BJ (cell line): Measurements from ENCODE around the gene FKBP15. TPM values are rescaled to one million over a fixed set of nuclear protein-coding genes. Genes with fewer than 3 reads are reported as not detected.

Experiments used
- CTCF ChIA-PET: fragments of 350-600 bp; formaldehyde crosslinking; extraction: SDS; loops from one replicate; lab custom pipeline; 2021; ENCODE audit warnings: antibody characterized with exemption, inconsistent platforms; lab: Yijun Ruan, JAX
- POLR2A ChIA-PET: fragments of 300-600 bp; sonication (Branson Sonifier 250); formaldehyde crosslinking; extraction: SDS; loops from one replicate; lab custom pipeline; 2021; ENCODE audit warnings: antibody characterized with exemption; lab: Charles Lee
- DNase-seq: peaks from one replicate; pipeline ENCODE4 v3.0.0-alpha.2; 2011; ENCODE audit warnings: low read depth
- H3K27me3 ChIP-seq: 2 replicates; pipeline ENCODE4 v1.6.0; 2011; ENCODE audit warnings: low read length; ENCODE audit not compliant: control insufficient read depth, insufficient read depth
- H3K36me3 ChIP-seq: 2 replicates; pipeline ENCODE4 v1.5.1; 2011; ENCODE audit warnings: low read length; ENCODE audit not compliant: control insufficient read depth, insufficient read depth
- H3K4me3 ChIP-seq: 2 replicates; pipeline ENCODE4 v1.5.1; 2011; ENCODE audit warnings: low read depth, mild to moderate bottlenecking, control low read depth, low read length
- polyA plus RNA-seq: library from polyadenylated mRNA; depleted of rRNA; stranded (reverse); fragments of >200 nt; gene quantifications from 2 replicates; pipeline ENCODE4 v1.2.3, GENCODE V29; 2011
- TF ChIP-seq, protein P1 (sequence below): IDR thresholded peaks from 2 replicates; pipeline ENCODE4 v1.5.1; 2011; ENCODE audit warnings: low read depth, mild to moderate bottlenecking, control low read depth, inconsistent platforms, low read length, moderate library complexity; ENCODE audit not compliant: insufficient read depth

The FKBP15 gene
- polyA plus RNA-seq, 1 experiment: 45.0 TPM

- ChIA-PET POLR2A (no interaction called here), CTCF (no interaction called here)
- TF ChIP-seq, protein P1, sequence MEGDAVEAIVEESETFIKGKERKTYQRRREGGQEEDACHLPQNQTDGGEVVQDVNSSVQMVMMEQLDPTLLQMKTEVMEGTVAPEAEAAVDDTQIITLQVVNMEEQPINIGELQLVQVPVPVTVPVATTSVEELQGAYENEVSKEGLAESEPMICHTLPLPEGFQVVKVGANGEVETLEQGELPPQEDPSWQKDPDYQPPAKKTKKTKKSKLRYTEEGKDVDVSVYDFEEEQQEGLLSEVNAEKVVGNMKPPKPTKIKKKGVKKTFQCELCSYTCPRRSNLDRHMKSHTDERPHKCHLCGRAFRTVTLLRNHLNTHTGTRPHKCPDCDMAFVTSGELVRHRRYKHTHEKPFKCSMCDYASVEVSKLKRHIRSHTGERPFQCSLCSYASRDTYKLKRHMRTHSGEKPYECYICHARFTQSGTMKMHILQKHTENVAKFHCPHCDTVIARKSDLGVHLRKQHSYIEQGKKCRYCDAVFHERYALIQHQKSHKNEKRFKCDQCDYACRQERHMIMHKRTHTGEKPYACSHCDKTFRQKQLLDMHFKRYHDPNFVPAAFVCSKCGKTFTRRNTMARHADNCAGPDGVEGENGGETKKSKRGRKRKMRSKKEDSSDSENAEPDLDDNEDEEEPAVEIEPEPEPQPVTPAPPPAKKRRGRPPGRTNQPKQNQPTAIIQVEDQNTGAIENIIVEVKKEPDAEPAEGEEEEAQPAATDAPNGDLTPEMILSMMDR: no peak
- DNase-seq: no peak
- Histone ChIP-seq H3K36me3 (no peaks in the 10 kb centered on the region), H3K27me3 (peaks cover 3% of the 10 kb centered on the region; the same call in 1 of the 2 replicates), H3K4me3 (no peak overlapping the region)
Observed at GRCh38 chr9:113139953-113140352, 81.1 kb downstream of the FKBP15 start.

GRCh38 chr9:113139225-113139829, 81.8 kb downstream of the FKBP15 start:
- DNase-seq: no peak
- H3K4me3 ChIP-seq: no peak overlapping the region
- H3K27me3 ChIP-seq: 0 out of 2 replicates have a peak, but pooled peaks cover 2% of the 10 kb centered on the region
- TF ChIP-seq, protein P1: no peak
- ChIA-PET CTCF (no interaction called here), POLR2A (no interaction called here)
- H3K36me3 ChIP-seq: no peaks in the 10 kb centered on the region

DNA sequence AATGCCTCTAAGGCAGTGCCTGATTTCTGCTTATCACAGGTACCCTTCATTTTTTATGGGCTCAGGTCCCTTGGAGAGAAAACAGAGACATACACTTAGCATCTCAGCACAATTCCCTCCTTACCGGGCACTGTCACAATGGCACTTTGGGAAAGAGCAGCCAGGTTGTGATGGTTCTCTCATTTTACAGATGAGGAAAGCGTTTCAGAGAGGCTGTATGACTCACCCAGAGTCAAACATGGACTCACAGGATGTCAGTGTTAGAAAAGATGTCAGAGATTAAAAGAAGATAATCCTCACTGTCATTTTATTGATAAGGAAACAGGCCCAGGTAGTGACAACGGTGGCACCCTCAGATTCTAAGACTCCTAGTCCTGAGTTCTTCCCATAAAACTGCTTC, 82.3 kb downstream of the FKBP15 start:
- Histone ChIP-seq H3K36me3 (no peaks in the 10 kb centered on the region), H3K27me3 (0 out of 2 replicates have a peak, but pooled peaks cover 2% of the 10 kb centered on the region), H3K4me3 (no peak overlapping the region)
- POLR2A ChIA-PET: no interaction called here
- TF ChIP-seq, protein P1: no peak
- CTCF ChIA-PET: no interaction called here
- no peak for DNase-seq

DNA sequence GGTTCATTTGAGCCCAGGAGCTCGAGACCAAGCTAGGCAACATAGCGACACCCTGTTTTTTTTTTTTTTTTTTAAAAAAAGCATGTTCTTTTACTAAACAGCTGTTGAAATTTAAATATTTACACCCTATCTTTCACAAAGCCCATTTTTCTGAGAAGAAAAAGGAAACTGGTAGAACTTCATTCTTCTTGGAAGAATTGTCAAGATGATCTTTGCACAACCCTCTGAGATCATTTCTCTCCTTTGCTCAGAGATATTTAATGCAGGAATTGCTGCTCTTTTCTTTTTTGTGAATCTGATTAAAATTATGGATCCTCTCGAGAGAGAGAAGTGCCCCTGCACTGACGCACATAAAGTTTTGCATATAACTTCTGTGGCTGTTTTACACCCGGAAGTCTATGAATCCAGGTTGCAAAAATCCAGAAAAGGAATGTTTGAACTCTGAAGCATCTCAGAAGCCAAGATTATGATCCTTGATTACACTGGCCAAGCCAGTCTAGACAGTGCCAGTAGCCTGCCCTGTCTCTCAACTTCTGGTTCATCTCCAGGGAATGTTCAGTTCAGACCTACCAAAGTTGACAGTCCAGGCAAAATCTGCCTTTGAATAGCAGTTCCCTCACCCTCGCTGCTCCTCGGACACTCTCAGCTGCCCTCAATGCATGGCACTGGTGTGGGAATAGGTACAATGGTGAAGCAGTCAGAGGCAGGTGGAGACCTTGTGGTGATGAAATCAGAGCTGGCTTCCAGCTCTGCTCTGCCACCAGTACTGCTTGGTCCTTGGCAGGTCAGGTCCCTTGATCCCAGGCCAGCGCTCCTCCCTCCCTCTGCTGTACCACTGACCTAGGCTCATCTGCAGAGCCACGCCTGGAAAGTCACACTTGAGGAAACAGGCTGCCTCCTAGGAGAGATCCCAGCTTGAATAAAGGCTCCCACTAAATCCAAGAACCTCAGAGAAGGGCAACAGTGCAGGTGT, 83.6 kb downstream of the FKBP15 start:
- no peak overlapping the region for H3K4me3 ChIP-seq
- TF ChIP-seq, protein P1: no peak
- no peak for DNase-seq
- CTCF ChIA-PET: interaction anchor here (0.8 kb wide), 1 partner anchor 38 kb away, joined by 3 read pairs; no protein-coding TSS in a partner anchor
- POLR2A ChIA-PET: no interaction called here
- 0 out of 2 replicates have a peak, but pooled peaks cover 2% of the 10 kb centered on the region for H3K27me3 ChIP-seq
- H3K36me3 ChIP-seq: no peaks in the 10 kb centered on the region

DNA sequence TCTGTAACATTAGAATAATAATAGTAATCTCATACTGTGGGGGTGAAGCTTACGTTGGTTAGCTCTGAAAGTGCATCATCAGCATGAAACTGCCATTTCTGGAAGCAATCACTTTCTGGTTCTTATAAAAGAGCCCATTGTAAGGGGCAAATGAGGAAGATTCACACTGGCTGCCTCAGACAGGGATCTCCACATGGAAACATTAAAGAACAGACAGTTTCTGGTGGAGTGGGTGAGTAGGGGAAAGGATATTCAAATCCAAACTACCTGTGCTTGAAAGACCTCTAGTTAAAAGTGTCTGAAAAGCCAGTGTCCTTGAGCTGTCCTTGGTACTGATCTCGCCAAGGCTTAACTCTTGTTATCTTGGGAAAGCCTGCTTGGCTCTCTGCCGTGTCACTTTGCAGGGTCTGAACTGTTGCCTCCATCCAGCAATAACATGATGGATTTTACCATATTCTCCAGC, 89.4 kb downstream of the FKBP15 start:
- POLR2A ChIA-PET: interaction anchor here (0.5 kb wide), 1 partner anchor 468 kb away, joined by 3 read pairs; no protein-coding TSS in a partner anchor
- Histone ChIP-seq H3K36me3 (no peaks in the 10 kb centered on the region), H3K27me3 (no peaks in the 10 kb centered on the region), H3K4me3 (no peak overlapping the region)
- no peak for DNase-seq
- TF ChIP-seq, protein P1: no peak
- CTCF ChIA-PET: interaction anchor here (0.6 kb wide), 1 partner anchor 363 kb away, joined by 3 read pairs; no protein-coding TSS in a partner anchor
